Kidney (tissue), 14 donors: Measurements from ENCODE around the gene DLG2. TPM values are rescaled to one million over a fixed set of nuclear protein-coding genes. Genes with fewer than 3 reads are reported as not detected.

Experiments used
- DNase-seq, 5 donors: peaks; one replicate each; pipeline ENCODE4 v3.0.0-alpha.2; 2013 to 2020
- FAIRE-seq: peaks from 2 replicates; lab custom pipeline; 2012; peaks lifted over from hg19 to GRCh38; lab: Jason Lieb, UNC
- H3K27ac ChIP-seq, 2 donors: one replicate each; pipeline ENCODE4 v1.7.0; 2013; ENCODE audit warnings: low read depth in 2 of 2, low read length in 2 of 2, inconsistent platforms in 1 of 2
- H3K27me3 ChIP-seq: one replicate; pipeline ENCODE4 v1.7.1; 2013; ENCODE audit warnings: low read length, inconsistent platforms; ENCODE audit not compliant: control insufficient read depth, insufficient read depth
- H3K36me3 ChIP-seq, 3 donors: one replicate each; pipeline versions ENCODE4 v1.7.0 to v1.7.1; 2013; ENCODE audit warnings: low read length in 3 of 3, control low read depth in 1 of 3, inconsistent platforms in 1 of 3; ENCODE audit not compliant: insufficient read depth in 3 of 3, control insufficient read depth in 2 of 3
- H3K4me1 ChIP-seq, 3 donors: one replicate each; pipeline versions ENCODE4 v1.7.0 to v1.7.1; 2013; ENCODE audit warnings: low read length in 3 of 3, inconsistent platforms in 1 of 3, low read depth in 1 of 3; ENCODE audit not compliant: control insufficient read depth in 2 of 3, insufficient read depth in 2 of 3
- H3K4me3 ChIP-seq, 3 donors: one replicate each; pipeline versions ENCODE4 v1.7.0 to v1.8.1; 2013; ENCODE audit warnings: low read length in 3 of 3, control low read depth in 1 of 3, inconsistent platforms in 1 of 3
- H3K9ac ChIP-seq, 3 donors: one replicate each; pipeline versions ENCODE4 v1.7.0 to v1.7.1; 2013; ENCODE audit warnings: low read length in 3 of 3, control low read depth in 1 of 3, inconsistent platforms in 1 of 3
- H3K9me3 ChIP-seq, 3 donors: one replicate each; pipeline versions ENCODE4 v1.7.0 to v1.7.1; 2013; ENCODE audit warnings: low read length in 3 of 3, control low read depth in 1 of 3, inconsistent platforms in 1 of 3; ENCODE audit not compliant: control insufficient read depth in 2 of 3, insufficient read depth in 1 of 3
- intact Hi-C: fragments of 100-400 bp; cut with DNase I; formaldehyde crosslinking; loops from one replicate; pipeline ENCODE4 v1.11.1; 2022
- polyA plus RNA-seq: library from polyadenylated mRNA; stranded (reverse); fragments of 350-450 nt; fragmentation: Illumina TruSeq; extraction: RNeasy Lipid Tissue Mini Kit (QIAGEN cat#74804); gene quantifications from one replicate; pipeline ENCODE4 v1.2.3, GENCODE V29; 2014; ENCODE audit warnings: low read depth, low replicate concordance; ENCODE audit not compliant: insufficient read depth
- total RNA-seq: library from RNA; stranded (reverse); fragmentation: NEBNext Ultra II Directional; extraction: Animal tissue kit (Norgen Biotek cat#: 25700); gene quantifications from one replicate; pipeline ENCODE4 v1.2.1, GENCODE V29; 2021
- TF ChIP-seq, protein P1 (sequence below): IDR thresholded peaks from 3 replicates; pipeline ENCODE4 v1.5.1; 2012; ENCODE audit warnings: mild to moderate bottlenecking, moderate library complexity, borderline replicate concordance; ENCODE audit not compliant: insufficient read depth; ENCODE audit errors: extremely low read depth
- donor health status: control.
- donor health status: control.
- donor health status: control.
- donor health status: control.
- donor health status: control.
- donor health status: DM: yes; HTN: yes; CAD: no.
- donor health status: Normal renal cell carcinoma (clear cell type).

The DLG2 gene
- total and polyA plus RNA-seq, 2 donors from 2014 or later, result 2.9 to 7.2 TPM

DNA sequence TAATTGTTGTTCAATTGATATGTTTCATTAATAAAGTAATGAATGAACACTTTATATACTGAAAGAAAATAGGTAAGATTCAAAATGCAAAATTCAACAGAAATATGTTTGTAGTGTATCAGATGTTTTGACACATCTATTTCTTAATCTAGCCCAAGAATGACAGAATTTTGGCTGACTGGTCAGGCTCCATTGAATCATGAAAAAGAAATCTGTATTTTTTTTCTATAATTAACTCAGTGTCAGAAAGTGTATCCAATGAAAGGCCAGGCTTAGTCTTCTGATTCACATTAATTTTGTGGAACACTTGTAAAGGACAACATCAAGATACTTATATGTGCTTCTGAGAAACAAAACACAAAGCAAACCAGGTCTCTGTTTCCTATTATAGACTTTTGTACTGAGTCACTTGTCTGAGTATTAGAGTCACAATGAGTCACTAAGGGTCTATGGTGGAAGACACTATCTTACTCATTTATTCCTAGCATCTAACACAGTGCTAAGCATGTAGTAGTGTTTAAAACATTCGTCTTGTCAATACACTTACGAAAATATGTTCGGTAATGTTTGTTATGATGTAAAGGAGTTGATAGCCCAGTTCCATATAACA, 2043.3 kb downstream of the DLG2 start:
- intact Hi-C loops, result no loop called here
- no peak overlapping the region for H3K4me3 ChIP-seq
- H3K27me3 ChIP-seq, result no peaks in the 10 kb centered on the region
- TF ChIP-seq, protein P1, sequence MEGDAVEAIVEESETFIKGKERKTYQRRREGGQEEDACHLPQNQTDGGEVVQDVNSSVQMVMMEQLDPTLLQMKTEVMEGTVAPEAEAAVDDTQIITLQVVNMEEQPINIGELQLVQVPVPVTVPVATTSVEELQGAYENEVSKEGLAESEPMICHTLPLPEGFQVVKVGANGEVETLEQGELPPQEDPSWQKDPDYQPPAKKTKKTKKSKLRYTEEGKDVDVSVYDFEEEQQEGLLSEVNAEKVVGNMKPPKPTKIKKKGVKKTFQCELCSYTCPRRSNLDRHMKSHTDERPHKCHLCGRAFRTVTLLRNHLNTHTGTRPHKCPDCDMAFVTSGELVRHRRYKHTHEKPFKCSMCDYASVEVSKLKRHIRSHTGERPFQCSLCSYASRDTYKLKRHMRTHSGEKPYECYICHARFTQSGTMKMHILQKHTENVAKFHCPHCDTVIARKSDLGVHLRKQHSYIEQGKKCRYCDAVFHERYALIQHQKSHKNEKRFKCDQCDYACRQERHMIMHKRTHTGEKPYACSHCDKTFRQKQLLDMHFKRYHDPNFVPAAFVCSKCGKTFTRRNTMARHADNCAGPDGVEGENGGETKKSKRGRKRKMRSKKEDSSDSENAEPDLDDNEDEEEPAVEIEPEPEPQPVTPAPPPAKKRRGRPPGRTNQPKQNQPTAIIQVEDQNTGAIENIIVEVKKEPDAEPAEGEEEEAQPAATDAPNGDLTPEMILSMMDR, result no peak
- no peaks in the 10 kb centered on the region for H3K36me3 ChIP-seq
- FAIRE-seq (no peak), DNase-seq (no peak)
- no peak overlapping the region for H3K9ac ChIP-seq
- peaks cover 0 to 3% (median 0%) of the 10 kb centered on the region in 3 donors for H3K9me3 ChIP-seq
- no peak overlapping the region for H3K27ac ChIP-seq
- no peaks in the 10 kb centered on the region for H3K4me1 ChIP-seq

DNA sequence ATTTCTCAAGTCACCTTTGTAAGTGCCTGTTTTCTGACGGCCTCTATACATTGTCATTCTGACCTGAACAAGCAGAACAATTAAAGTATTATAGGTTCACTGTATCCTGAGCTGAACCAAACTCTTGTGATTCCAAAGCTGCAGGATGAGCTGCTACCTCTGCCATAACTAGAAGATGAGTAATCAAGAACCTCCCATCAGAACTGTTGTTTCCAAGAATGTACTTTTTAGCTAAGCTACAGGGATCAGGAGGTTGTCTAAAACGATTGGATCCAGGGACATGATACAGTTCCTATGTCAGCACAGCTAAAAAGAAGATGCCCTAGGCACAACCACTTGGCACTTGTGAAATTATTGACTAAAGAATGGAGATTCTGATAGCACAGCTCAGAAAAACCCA, 2052.6 kb downstream of the DLG2 start:
- H3K4me3 ChIP-seq, result no peak overlapping the region
- no peak overlapping the region for H3K9ac ChIP-seq
- no peaks in the 10 kb centered on the region for H3K36me3 ChIP-seq
- no peak overlapping the region for H3K27ac ChIP-seq
- intact Hi-C loops, result no loop called here
- H3K9me3 ChIP-seq, result no peaks in the 10 kb centered on the region
- H3K4me1 ChIP-seq, result no peaks in the 10 kb centered on the region
- no peaks in the 10 kb centered on the region for H3K27me3 ChIP-seq
- TF ChIP-seq, protein P1, result no peak
- DNase-seq (no peak), FAIRE-seq (no peak)

DNA sequence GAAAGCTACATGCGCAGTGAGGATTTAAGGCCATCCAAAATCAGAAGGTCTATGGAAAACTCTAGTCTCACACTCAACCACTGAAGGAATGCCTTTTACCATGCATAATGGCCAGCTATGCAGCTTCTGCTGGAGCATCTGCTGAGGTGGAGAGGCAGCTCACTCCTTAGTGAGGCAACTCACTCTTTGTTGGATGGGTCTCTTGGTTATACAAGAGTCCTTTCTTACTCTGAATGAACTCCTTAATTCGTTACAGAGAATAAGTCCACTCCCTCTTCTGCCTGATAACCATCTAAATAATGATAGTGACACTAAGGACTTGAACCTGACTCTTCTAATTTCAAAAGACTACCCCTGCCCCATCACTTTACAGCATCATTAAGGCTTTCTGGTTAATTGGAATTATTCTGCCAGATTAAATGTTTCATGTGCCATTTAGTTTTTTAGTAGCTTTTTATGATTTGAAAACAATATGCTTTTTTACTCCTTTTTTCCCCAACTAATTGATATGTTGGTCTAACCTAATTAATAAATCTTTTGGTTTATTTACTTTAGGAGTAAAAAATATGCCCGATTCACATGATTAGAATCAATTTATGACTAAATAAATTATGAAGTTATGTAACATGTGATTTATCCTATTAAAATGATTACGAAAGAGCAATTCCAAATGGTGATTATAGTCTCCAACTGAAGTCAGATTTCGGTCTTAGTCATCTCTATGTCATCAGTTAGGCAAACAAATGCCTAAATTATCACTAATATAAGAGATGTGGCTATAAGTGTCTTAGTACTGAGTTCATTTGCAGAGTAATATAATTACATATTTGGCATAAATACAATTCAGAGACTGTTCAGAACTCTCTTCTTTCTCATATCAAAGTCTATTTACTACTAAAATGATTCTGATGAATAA, 2054.3 kb downstream of the DLG2 start:
- no peak for FAIRE-seq

More for the DNA sequence above, 2054.3 kb downstream of the DLG2 start:
- TF ChIP-seq, protein P1, result no peak
- H3K9ac ChIP-seq, result no peak overlapping the region
- no peak overlapping the region for H3K27ac ChIP-seq
- no peak overlapping the region for H3K4me3 ChIP-seq
- no peaks in the 10 kb centered on the region for H3K9me3 ChIP-seq
- no peak for DNase-seq
- H3K4me1 ChIP-seq, result no peaks in the 10 kb centered on the region
- no peaks in the 10 kb centered on the region for H3K27me3 ChIP-seq
- H3K36me3 ChIP-seq, result no peaks in the 10 kb centered on the region
- intact Hi-C loops, result no loop called here
